MM.1S (cell line): ENCODE data around the gene ICA1L.
"Not testable (repeated sequence)": the region's sequence is repeated elsewhere in the genome, so short reads cannot be mapped to it uniquely, and the experiment has no call there.

Experiments used
- DNase-seq: peaks from one replicate; pipeline ENCODE4 v3.0.0-alpha.2; 2015
- H2AFZ ChIP-seq: fragments of 300-600 bp; sonication (generic); 2 replicates; pipeline ENCODE4 v1.6.0; 2016; ENCODE audit warnings: antibody characterized with exemption, low read length
- H3F3A ChIP-seq: fragments of 300-600 bp; sonication (generic); 2 replicates; pipeline ENCODE4 v1.6.1; 2016; ENCODE audit warnings: mild to moderate bottlenecking, antibody characterized with exemption, low read length, moderate library complexity, mixed read lengths; ENCODE audit not compliant: insufficient read depth
- H3K27ac ChIP-seq: fragments of 300-600 bp; sonication (generic); 2 replicates; pipeline ENCODE4 v1.5.1; 2016; ENCODE audit warnings: mild to moderate bottlenecking, low read length
- H3K27me3 ChIP-seq: fragments of 300-600 bp; sonication (generic); replicated peaks from 2 replicates; pipeline ENCODE4 v1.6.0; 2016; ENCODE audit warnings: low read length; ENCODE audit not compliant: insufficient read depth
- H3K36me3 ChIP-seq: fragments of 300-600 bp; sonication (generic); replicated peaks from 2 replicates; pipeline ENCODE4 v1.6.1; 2016; ENCODE audit warnings: mild to moderate bottlenecking, low read length, mixed read lengths; ENCODE audit not compliant: insufficient read depth
- H3K4me1 ChIP-seq: fragments of 300-600 bp; sonication (generic); 2 replicates; pipeline ENCODE4 v1.6.1; 2016; ENCODE audit warnings: low read length, mixed read lengths
- H3K4me2 ChIP-seq: fragments of 300-600 bp; sonication (generic); 2 replicates; pipeline ENCODE4 v1.6.0; 2016; ENCODE audit warnings: low read depth, low read length
- H3K4me3 ChIP-seq: fragments of 300-600 bp; sonication (generic); 2 replicates; pipeline ENCODE4 v1.5.1; 2016; ENCODE audit warnings: low read length, mixed read lengths
- H3K79me2 ChIP-seq: fragments of 300-600 bp; sonication (generic); 2 replicates; pipeline ENCODE4 v1.6.1; 2016; ENCODE audit warnings: mixed run types, low read length, mixed read lengths
- H3K9ac ChIP-seq: fragments of 300-600 bp; sonication (generic); 2 replicates; pipeline ENCODE4 v1.6.1; 2016; ENCODE audit warnings: low read length, mixed read lengths
- H3K9me2 ChIP-seq: fragments of 300-600 bp; sonication (generic); replicated peaks from 2 replicates; pipeline ENCODE4 v1.6.1; 2016; ENCODE audit warnings: mild to moderate bottlenecking, low read length, mixed read lengths; ENCODE audit not compliant: insufficient read depth
- H3K9me3 ChIP-seq: fragments of 300-600 bp; sonication (generic); replicated peaks from 2 replicates; pipeline ENCODE4 v1.6.1; 2016; ENCODE audit warnings: mild to moderate bottlenecking, low read length, mixed read lengths; ENCODE audit not compliant: insufficient read depth
- H4K20me1 ChIP-seq: fragments of 300-600 bp; sonication (generic); 2 replicates; pipeline ENCODE4 v1.6.1; 2016; ENCODE audit warnings: mild to moderate bottlenecking, low read length, moderate library complexity, mixed read lengths; ENCODE audit not compliant: insufficient read depth
- EZH2 ChIP-seq: fragments of 300-600 bp; sonication (generic); optimal IDR thresholded peaks from 2 replicates; pipeline ENCODE3; 2017; ENCODE audit warnings: low read depth, mild to moderate bottlenecking, antibody characterized with exemption, low read length, mixed read lengths
- EZH2phosphoT487 ChIP-seq: fragments of 300-600 bp; sonication (generic); IDR thresholded peaks from 2 replicates; pipeline ENCODE4 v1.6.1; 2018; ENCODE audit warnings: antibody characterized with exemption, low read length
- TF ChIP-seq, protein P1 (sequence below): fragments of 300-600 bp; sonication (generic); IDR thresholded peaks from 2 replicates; pipeline ENCODE4 v1.5.1; 2016; ENCODE audit warnings: antibody characterized with exemption, low read length, mixed read lengths

ICA1L gene

GRCh38 chr2:202814226-202814625, 57.3 kb downstream of the ICA1L start:
- Histone ChIP-seq H3K27ac (no peak overlapping the region), H3K4me1 (no peaks in the 10 kb centered on the region), H3K27me3 (no peaks in the 10 kb centered on the region), H3K79me2 (no peaks in the 10 kb centered on the region), H3K9ac (no peak overlapping the region), H3K9me2 (no peaks in the 10 kb centered on the region), H3K4me2 (no peak overlapping the region), H3K9me3 (no peaks in the 10 kb centered on the region), H4K20me1 (no peaks in the 10 kb centered on the region), H3F3A (no peaks in the 10 kb centered on the region), H3K4me3 (no peak overlapping the region), H3K36me3 (no peaks in the 10 kb centered on the region), H2AFZ (no peak overlapping the region)
- no peak for DNase-seq
- no peak for TF ChIP-seq EZH2phosphoT487
- TF ChIP-seq, protein P1, sequence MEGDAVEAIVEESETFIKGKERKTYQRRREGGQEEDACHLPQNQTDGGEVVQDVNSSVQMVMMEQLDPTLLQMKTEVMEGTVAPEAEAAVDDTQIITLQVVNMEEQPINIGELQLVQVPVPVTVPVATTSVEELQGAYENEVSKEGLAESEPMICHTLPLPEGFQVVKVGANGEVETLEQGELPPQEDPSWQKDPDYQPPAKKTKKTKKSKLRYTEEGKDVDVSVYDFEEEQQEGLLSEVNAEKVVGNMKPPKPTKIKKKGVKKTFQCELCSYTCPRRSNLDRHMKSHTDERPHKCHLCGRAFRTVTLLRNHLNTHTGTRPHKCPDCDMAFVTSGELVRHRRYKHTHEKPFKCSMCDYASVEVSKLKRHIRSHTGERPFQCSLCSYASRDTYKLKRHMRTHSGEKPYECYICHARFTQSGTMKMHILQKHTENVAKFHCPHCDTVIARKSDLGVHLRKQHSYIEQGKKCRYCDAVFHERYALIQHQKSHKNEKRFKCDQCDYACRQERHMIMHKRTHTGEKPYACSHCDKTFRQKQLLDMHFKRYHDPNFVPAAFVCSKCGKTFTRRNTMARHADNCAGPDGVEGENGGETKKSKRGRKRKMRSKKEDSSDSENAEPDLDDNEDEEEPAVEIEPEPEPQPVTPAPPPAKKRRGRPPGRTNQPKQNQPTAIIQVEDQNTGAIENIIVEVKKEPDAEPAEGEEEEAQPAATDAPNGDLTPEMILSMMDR = no peak
- no peak for TF ChIP-seq EZH2

DNA sequence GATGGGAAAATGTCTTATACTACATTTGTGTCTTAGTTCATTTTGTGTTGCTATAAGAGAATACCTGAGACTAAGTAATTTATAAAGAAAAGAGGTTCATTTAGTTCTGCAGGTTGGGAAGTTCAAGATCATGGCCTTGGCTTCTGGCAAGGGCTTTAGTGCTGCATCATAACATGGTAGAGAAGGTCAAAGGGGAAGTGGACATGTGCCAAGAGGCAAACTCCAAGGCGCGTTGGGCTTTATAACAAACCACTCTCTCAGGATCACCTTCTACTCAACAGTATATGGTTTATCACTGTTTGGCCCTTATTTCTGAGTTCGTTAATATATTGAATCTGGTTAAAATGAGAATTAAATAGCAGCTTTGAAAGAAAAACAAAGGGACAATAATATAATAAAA, 58.2 kb downstream of the ICA1L start:
- no peak for DNase-seq

GRCh38 chr2:202808754-202809153, 62.8 kb downstream of the ICA1L start:
- no peaks in the 10 kb centered on the region for H3K9me2 ChIP-seq
- H3K27ac ChIP-seq = no peak overlapping the region
- TF ChIP-seq EZH2phosphoT487 (no peak), EZH2 (no peak)
- TF ChIP-seq, protein P1 = no peak

More for the DNA sequence above, 58.2 kb downstream of the ICA1L start:
- H3F3A ChIP-seq = no peaks in the 10 kb centered on the region
- no peak overlapping the region for H2AFZ ChIP-seq
- H3K4me3 ChIP-seq = no peak overlapping the region
- no peak overlapping the region for H3K9ac ChIP-seq
- H3K79me2 ChIP-seq = no peaks in the 10 kb centered on the region
- no peaks in the 10 kb centered on the region for H3K9me2 ChIP-seq
- no peak for TF ChIP-seq EZH2
- TF ChIP-seq EZH2phosphoT487 = no peak
- TF ChIP-seq, protein P1 = no peak
- H3K27me3 ChIP-seq = no peaks in the 10 kb centered on the region
- H3K36me3 ChIP-seq = no peaks in the 10 kb centered on the region
- no peaks in the 10 kb centered on the region for H4K20me1 ChIP-seq
- no peak overlapping the region for H3K4me2 ChIP-seq
- no peaks in the 10 kb centered on the region for H3K9me3 ChIP-seq
- H3K27ac ChIP-seq = no peak overlapping the region
- no peaks in the 10 kb centered on the region for H3K4me1 ChIP-seq

GRCh38 chr2:202807431-202808138, 64.0 kb downstream of the ICA1L start:
- not testable (repeated sequence) for H2AFZ ChIP-seq, H3K4me1 ChIP-seq, H3K9me2 ChIP-seq, DNase-seq, H3K36me3 ChIP-seq, H3K4me3 ChIP-seq, H3K9me3 ChIP-seq, H4K20me1 ChIP-seq, H3K27me3 ChIP-seq, H3K27ac ChIP-seq, H3K9ac ChIP-seq, H3F3A ChIP-seq, H3K79me2 ChIP-seq, H3K4me2 ChIP-seq

More at GRCh38 chr2:202808754-202809153, 62.8 kb downstream of the ICA1L start:
- no peaks in the 10 kb centered on the region for H3F3A ChIP-seq
- no peak overlapping the region for H3K9ac ChIP-seq
- H4K20me1 ChIP-seq = no peaks in the 10 kb centered on the region
- H3K4me1 ChIP-seq = no peaks in the 10 kb centered on the region
- no peaks in the 10 kb centered on the region for H3K36me3 ChIP-seq
- no peak for DNase-seq
- H3K9me3 ChIP-seq = no peaks in the 10 kb centered on the region
- H3K27me3 ChIP-seq = no peaks in the 10 kb centered on the region
- H3K79me2 ChIP-seq = no peaks in the 10 kb centered on the region
- H3K4me3 ChIP-seq = no peak overlapping the region
- no peak overlapping the region for H3K4me2 ChIP-seq
- no peak overlapping the region for H2AFZ ChIP-seq

- H3K27me3 ChIP-seq, H3K4me1 ChIP-seq, DNase-seq, H3K9me3 ChIP-seq, H3K4me3 ChIP-seq, H2AFZ ChIP-seq, H3K36me3 ChIP-seq, H3F3A ChIP-seq, H3K4me2 ChIP-seq, H3K79me2 ChIP-seq, H3K9ac ChIP-seq, H3K27ac ChIP-seq, H4K20me1 ChIP-seq, H3K9me2 ChIP-seq: not testable (repeated sequence)
Observed at GRCh38 chr2:202805911-202806310, 65.7 kb downstream of the ICA1L start.
